Fibroblast of mammary gland (primary cell): ENCODE data around the gene OSBPL9.

Experiments
- DNase-seq: peaks from one replicate; pipeline ENCODE4 v3.0.0-alpha.2; 2010; ENCODE audit warnings: low read depth
- H3K4me3 ChIP-seq: 2 replicates; pipeline ENCODE4 v1.5.1; 2011; ENCODE audit warnings: low read depth, mild to moderate bottlenecking, low read length, moderate library complexity; ENCODE audit not compliant: control insufficient read depth
- CTCF ChIP-seq: conservative IDR thresholded peaks from 2 replicates; pipeline ENCODE4 v1.5.1; 2011; ENCODE audit warnings: low read depth, low read length, inconsistent platforms; ENCODE audit not compliant: control insufficient read depth, insufficient read depth

Gene OSBPL9

GRCh38 chr1:51624855-51625254 is 8.0 kb downstream of the OSBPL9 start:
- DNase-seq: no peak

GRCh38 chr1:51627672-51628071 is 10.8 kb downstream of the OSBPL9 start:
- no peak overlapping the region for H3K4me3 ChIP-seq
- peak; percentile 72 for DNase-seq
- TF ChIP-seq CTCF: peak; percentile 69

More at GRCh38 chr1:51624855-51625254, 8.0 kb downstream of the OSBPL9 start:
- H3K4me3 ChIP-seq: no peak overlapping the region
- no peak for TF ChIP-seq CTCF

GRCh38 chr1:51628715-51629590 is 12.1 kb downstream of the OSBPL9 start:
- TF ChIP-seq CTCF: no peak
- DNase-seq: no peak
- H3K4me3 ChIP-seq: no peak overlapping the region

GRCh38 chr1:51629918-51630317 is 13.0 kb downstream of the OSBPL9 start:
- H3K4me3 ChIP-seq: no peak overlapping the region
- TF ChIP-seq CTCF: no peak
- DNase-seq: no peak

GRCh38 chr1:51630393-51630792 is 13.5 kb downstream of the OSBPL9 start:
- no peak for DNase-seq
- H3K4me3 ChIP-seq: no peak overlapping the region
- no peak for TF ChIP-seq CTCF

- no peak for DNase-seq
- no peak overlapping the region for H3K4me3 ChIP-seq
- TF ChIP-seq CTCF: no peak
These were observed 14.0 kb downstream of the OSBPL9 start for GRCh38 chr1:51630922-51631321.
